HG02610 (cell line): ENCODE measurements around the gene COL18A1.

Experiments used
- ATAC-seq: cut with Tn5 transposase; IDR thresholded peaks from one replicate; pipeline ENCODE4 v1.9.1; 2021; ENCODE audit warnings: mild to moderate bottlenecking, moderate library complexity; ENCODE audit not compliant: unreplicated experiment

COL18A1 gene

GRCh38 chr21:45451771-45452182 lies 46.8 kb downstream of the COL18A1 start:
- no peak for ATAC-seq

- ATAC-seq = no peak
These were observed 47.8 kb downstream of the COL18A1 start for GRCh38 chr21:45452696-45453307.

- no peak for ATAC-seq
These were observed 48.5 kb downstream of the COL18A1 start for GRCh38 chr21:45453308-45453950.

- ATAC-seq = no peak
These were observed 49.3 kb downstream of the COL18A1 start for GRCh38 chr21:45454060-45454925.

DNA sequence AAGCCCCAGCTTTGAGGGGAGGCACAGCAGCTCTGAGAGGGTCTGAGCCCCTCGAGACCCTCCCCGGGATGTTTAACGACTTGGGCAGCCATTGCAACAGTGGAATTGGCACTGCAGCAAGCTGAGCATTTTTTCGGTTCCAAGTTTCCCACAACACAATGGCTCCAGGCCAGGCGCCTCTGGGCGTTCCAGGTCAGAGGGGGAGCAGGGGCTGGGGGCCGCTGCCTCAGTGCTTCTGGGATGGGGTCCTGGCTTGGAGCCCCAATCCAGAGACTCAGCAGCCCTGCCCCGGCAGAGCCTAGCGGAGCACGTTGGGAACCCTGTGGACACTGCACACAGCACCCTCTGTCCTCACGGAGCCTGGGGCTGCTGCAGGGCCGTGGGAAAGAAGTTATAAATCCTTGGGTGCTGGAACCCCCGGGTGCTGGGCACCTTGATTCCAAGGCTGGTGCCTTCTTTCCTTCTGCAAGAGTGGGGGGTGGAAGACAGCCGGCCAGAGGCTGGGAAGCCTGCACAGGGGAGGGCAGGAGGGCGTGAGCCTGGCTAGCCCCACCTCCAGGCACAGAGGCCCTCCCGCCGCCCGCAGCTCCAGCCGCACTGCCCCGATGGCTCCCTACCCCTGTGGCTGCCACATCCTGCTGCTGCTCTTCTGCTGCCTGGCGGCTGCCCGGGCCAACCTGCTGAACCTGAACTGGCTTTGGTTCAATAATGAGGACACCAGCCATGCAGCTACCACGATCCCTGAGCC lies 50.1 kb downstream of the COL18A1 start:
- no peak for ATAC-seq

- ATAC-seq = no peak
These were observed 51.0 kb downstream of the COL18A1 start for GRCh38 chr21:45455674-45456583.

GRCh38 chr21:45456584-45457160 lies 51.7 kb downstream of the COL18A1 start:
- ATAC-seq = no peak

DNA sequence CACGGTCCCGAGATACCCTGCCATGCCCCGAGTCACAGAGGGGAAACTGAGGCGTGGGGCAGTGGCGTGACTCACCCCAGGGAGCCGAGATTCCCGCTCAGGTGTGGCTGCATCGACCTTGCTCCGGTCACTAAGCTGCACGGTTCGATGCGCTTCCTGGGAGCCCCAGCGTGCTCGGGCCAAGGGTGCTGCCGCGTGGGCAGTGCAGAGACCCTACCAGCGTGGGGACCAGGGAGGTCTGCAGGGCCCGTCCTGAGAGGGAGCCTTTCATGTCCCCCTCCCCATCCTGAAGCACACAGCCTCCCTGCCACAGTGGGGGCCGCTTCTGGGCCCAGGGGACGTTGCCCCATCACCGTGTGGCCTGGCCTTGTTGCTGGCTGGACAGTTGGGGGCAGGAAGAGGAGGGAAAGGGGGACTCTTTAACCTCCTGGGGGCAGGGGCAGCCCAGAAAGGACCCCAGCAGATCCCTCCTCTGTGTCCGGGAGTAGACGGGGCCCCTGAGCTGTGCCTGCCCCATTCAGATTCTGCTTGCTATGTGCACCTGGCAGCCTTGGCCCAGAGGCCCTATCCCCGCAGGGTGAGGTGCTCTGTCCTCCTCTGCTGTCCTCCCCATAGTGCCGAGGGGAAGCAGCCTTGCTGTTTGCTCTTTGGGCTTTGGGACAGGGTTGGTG lies 52.3 kb downstream of the COL18A1 start:
- ATAC-seq = no peak

- ATAC-seq = no peak
These were observed 52.8 kb downstream of the COL18A1 start for GRCh38 chr21:45457832-45458172.

DNA sequence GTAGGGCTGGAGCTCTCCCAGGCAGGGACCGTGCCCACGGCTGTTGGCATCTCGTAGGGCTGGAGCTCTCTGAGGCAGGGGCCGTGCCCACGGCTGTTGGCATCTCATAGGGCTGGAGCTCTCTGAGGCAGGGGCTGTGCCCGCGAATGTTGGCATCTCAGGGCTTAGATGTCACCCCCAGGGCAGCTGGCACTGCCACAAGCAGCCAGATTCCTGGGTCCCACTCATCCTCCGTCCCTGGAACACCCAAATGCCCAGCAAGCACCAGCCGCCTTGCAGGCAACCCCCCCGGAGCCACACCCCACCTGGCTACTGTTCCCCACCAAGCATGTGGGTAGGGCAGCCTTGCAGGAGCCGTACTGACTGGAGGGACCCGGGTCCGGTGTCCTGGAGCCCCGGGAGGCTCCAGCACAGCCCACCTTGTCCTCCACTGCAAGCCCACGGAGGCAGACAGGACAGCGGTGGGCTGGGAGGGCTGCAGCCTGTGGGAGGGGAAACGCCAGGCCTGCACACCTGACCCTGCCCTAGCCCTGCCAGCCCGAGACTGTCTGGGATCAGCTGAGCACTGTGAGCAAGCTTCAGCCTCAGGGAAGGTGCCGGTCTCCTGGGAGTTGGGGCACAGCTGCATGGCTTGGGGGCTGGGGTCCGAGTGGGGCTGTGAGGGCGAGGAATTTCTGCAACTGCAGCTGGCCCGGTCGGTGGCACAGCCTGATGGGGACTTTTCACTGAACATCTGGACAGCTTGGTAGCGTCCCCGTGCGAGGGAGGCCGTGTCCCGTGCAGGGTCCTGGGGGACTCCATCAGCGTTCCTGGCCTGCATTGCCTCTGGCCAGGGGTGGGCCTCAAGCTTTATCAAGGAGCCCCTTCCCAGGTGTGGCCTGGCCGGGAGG lies 53.6 kb downstream of the COL18A1 start:
- no peak for ATAC-seq

GRCh38 chr21:45459171-45460010 lies 54.4 kb downstream of the COL18A1 start:
- ATAC-seq = no peak

GRCh38 chr21:45460011-45460565 lies 55.1 kb downstream of the COL18A1 start:
- ATAC-seq = no peak

DNA sequence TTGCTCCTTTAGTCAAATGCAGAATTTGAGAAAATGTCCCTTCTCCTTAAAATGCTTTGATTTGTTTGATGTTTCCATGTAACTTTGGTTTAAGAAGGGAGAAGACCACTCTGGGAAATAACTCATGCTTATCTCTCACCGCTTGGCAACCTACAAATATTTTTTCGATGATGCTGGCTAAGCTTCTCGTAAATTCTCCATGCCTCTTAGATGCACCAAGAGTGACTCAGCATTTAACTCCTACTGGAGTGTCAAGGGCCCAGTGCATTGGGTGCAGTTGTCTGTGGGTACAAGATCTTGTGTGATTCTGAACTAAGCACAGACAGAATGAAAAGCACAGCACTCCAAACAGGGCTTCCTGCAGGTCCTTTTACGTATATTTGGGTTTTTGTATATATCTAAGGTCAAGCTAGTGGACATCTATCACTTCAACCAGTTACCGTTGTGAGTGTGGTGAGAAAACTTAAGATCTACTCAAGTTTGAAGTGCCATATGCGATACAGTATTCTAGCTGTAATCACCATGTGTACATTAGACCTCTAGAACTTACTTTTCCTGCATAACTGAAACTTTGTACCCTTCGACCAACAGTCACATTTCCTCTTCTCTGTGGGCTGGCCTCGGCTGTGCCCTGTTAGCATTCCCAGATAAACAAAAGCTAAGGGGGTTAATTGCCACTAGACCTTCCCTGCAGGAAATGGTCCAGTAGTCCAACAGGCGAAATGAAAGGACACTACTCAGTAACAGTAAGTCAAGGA lies 55.8 kb downstream of the COL18A1 start:
- no peak for ATAC-seq

- ATAC-seq = no peak
These were observed 56.4 kb downstream of the COL18A1 start for GRCh38 chr21:45461369-45461750.

DNA sequence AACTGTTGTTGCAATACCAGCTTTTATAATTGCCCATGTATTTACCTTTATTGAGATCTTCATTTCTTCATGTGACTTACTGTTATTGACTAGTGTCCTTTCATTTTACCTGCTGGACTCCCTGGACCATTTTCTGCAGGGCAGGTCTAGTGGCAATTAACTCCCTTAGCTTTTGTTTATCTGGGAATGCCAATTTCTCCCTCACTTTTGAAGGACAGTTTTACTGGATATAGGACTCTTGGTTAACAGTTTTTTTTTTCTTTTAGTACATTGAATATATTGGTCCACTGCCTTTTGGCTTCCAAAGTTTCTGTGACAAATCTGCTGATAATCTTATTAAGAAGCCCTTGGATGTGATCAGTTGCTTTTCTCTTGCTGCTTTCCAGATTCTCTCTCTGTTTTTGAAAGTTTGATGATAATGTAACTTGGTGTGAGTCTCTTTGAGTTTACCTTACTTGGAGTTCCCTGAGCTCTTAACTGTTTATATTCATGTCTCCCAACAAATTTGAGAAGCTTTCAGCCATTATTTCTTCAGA lies 56.9 kb downstream of the COL18A1 start:
- no peak for ATAC-seq

GRCh38 chr21:45463871-45464270 lies 58.9 kb downstream of the COL18A1 start:
- ATAC-seq = no peak
